ENCODE data around the gene MIPOL1. TPM values are rescaled to one million over a fixed set of nuclear protein-coding genes. Genes with fewer than 3 reads are reported as not detected.

Gene MIPOL1
- total and polyA plus RNA-seq, 2 of the 13 experiments (the other 11 are each of a cell fraction or from before 2014, with no cell fraction given) = 8.6 to 34.2 TPM

GRCh38 chr14:37340353-37340752, 142.6 kb downstream of the MIPOL1 start:
- Histone ChIP-seq H3K36me3 (replicated peaks in 1 of 2; ENCODE audit: control insufficient read depth in 1 of 2, insufficient read depth in 2 of 2, low read length in 2 of 2) (no peaks in the 10 kb centered on the region), H3K4me1 (ENCODE audit: insufficient read depth, low read length) (no peaks in the 10 kb centered on the region), H3K9ac (ENCODE audit: insufficient read depth, low read depth, low read length) (no peak overlapping the region), H3K4me3 (replicated peaks in 1 of 3; ENCODE audit: insufficient read depth in 1 of 3, low read depth in 2 of 3, low read length in 3 of 3) (no peak overlapping the region), H3K27ac (ENCODE audit: extremely low read length, insufficient read depth, low read length) (no peak overlapping the region), H3K79me2 (ENCODE audit: insufficient read depth, low read length) (no peaks in the 10 kb centered on the region), H3K27me3 (ENCODE audit: control insufficient read depth in 1 of 2, insufficient read depth in 2 of 2, low read length in 2 of 2) (no peaks in the 10 kb centered on the region), H4K20me1 (ENCODE audit: insufficient read depth, low read length) (no peaks in the 10 kb centered on the region), H2AFZ (ENCODE audit: low read length) (no peak overlapping the region), H3K4me2 (ENCODE audit: low read depth, low read length) (no peak overlapping the region), H3K9me3 (ENCODE audit: low read length) (no peaks in the 10 kb centered on the region)
- intact Hi-C loops (cut with micrococcal nuclease; ENCODE audit: unreplicated experiment) (loop anchor here (5.0 kb wide), 1 partner anchor 247 kb away; no protein-coding TSS in a partner anchor), in situ Hi-C loops (cut with HindIII; ENCODE audit: extremely low pct_ligation_motif_present, low pct_unique_long_range_greater_than_20kb) (no loop called here)
- 80% methylated on average over 4 of the region's 4 CpGs for WGBS (ENCODE audit: low lambda C conversion rate)
- no TSS peak for BruUV-seq (replicated peaks)
- FAIRE-seq (no peak), ATAC-seq (peak; percentile 97), DNase-seq (ENCODE audit: low spot score) (peak; percentile 39)
- POLR2A ChIA-PET = interaction anchor here (2.0 to 2.1 kb wide), 2 partner anchors 11 to 248 kb away, joined by 4 to 13 read pairs; no protein-coding TSS in a partner anchor
- CTCF ChIA-PET (ENCODE audit: low intra/inter-chr PET ratio, low total read pairs) = interaction anchor here (0.7 kb wide), 1 partner anchor 225 kb away, joined by 7 read pairs; no protein-coding TSS in a partner anchor
- no peak for TF ChIP-seq ZNF12 (CRISPR knock-in tag; IDR thresholded peaks at IDR 0.05)
- no peak for TF ChIP-seq THAP11 (CRISPR knock-in tag; IDR thresholded peaks at IDR 0.05)
- TF ChIP-seq SP1 (IDR thresholded peaks at IDR 0.05) = no peak
- no peak for TF ChIP-seq SP1 (CRISPR knock-in tag; IDR thresholded peaks at IDR 0.05)
- TF ChIP-seq SMC3 (IDR thresholded peaks at IDR 0.05; ENCODE audit: low read length) = peak; percentile 48
- TF ChIP-seq DMTF1 (CRISPR knock-in tag; IDR thresholded peaks at IDR 0.05) = no peak
- TF ChIP-seq ZNF430 (CRISPR knock-in tag; IDR thresholded peaks at IDR 0.05) = no peak
- peak; percentile 60 for TF ChIP-seq ZMYM3 (CRISPR knock-in tag; IDR thresholded peaks at IDR 0.05)
- no peak for TF ChIP-seq ZNF609 (CRISPR knock-in tag; IDR thresholded peaks at IDR 0.05; ENCODE audit: borderline replicate concordance)
- no peak for TF ChIP-seq ZNF772 (CRISPR knock-in tag; IDR thresholded peaks at IDR 0.05)
- TF ChIP-seq FOXA1 (IDR thresholded peaks at IDR 0.05) = no peak
- TF ChIP-seq FOXA1 (CRISPR knock-in tag; IDR thresholded peaks at IDR 0.05) = no peak
- TF ChIP-seq ZNF207 (IDR thresholded peaks at IDR 0.05; ENCODE audit: borderline replicate concordance) = no peak
- TF ChIP-seq PLRG1 (conservative IDR thresholded peaks at IDR 0.05) = no peak
- no peak for TF ChIP-seq CCAR2 (optimal IDR thresholded peaks at IDR 0.05; ENCODE audit: low read depth, low read length)
- no peak for TF ChIP-seq ZNF382 (CRISPR knock-in tag; IDR thresholded peaks at IDR 0.05; ENCODE audit: borderline replicate concordance)
- TF ChIP-seq KDM1A (CRISPR knock-in tag; IDR thresholded peaks at IDR 0.05) = 0 out of 2 replicates have a peak, but pooled peaks have one; percentile 28
- no peak for TF ChIP-seq BRCA1 (CRISPR knock-in tag; IDR thresholded peaks at IDR 0.05)
